Gastrocnemius medialis (tissue), 4 donors: ENCODE measurements around the gene POLH.

ENCODE experiments used
- CTCF ChIP-seq, 5 experiments: fragments of 450-650 bp in 3 of 5; fragments of 200-600 bp in 2 of 5; sonication (generic) in 2 of 5; IDR thresholded peaks in 4 of 5; conservative IDR thresholded peaks in 1 of 5; 1 replicate in 4 of 5; 2 replicates in 1 of 5; pipeline ENCODE4 v1.5.1; 2016 to 2019; ENCODE audit warnings: antibody characterized with exemption in 5 of 5, mild to moderate bottlenecking in 3 of 5, moderate library complexity in 3 of 5
- POLR2A ChIP-seq, 2 donors: fragments of 450-650 bp; IDR thresholded peaks; one replicate each; pipeline ENCODE4 v1.6.1; 2017; ENCODE audit warnings: antibody characterized with exemption in 2 of 2, mild to moderate bottlenecking in 2 of 2, moderate library complexity in 2 of 2

DNA sequence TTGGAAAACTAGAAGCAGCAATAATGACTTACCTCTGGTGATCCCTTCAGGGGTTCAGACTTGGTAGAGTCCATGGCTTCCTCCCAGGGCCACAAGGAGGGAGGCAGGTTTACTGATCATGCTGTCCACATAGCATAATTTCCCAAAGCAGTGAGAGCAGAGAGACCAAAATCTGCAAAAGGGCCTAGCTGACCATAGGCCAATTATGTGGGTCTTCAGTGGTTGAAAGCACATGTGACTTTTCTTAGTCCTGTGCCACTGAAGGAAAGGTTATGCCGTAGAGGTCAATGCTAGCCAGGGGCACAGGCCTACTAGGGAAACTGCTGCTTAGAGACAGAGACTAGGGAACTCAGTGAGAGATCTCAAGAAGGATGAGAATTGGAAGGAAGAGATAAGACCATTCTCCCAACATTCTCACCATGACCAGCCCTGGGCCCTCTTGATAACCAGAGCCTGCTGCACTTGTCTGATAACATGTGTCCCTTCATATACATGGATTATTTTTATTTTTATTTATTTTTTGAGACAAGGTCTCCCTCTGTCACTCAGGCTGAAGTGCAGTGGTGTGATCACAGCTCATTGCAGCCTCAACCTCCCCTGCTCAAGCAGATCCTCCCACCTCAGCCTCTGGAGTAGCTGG is 55.1 kb downstream of the POLH start:
- TF ChIP-seq CTCF (IDR thresholded peaks at IDR 0.05 in 4 of 5, conservative IDR thresholded peaks at IDR 0.05 in 1 of 5): no peak
- no peak for TF ChIP-seq POLR2A (IDR thresholded peaks at IDR 0.05)
